Activated CD8-positive, alpha-beta memory T cell treated with anti-CD3 and anti-CD28 coated beads, Interleukin-2, amount 50 U/mL, for 4 hours (primary cell): ENCODE measurements around the gene SNUPN.
"Not testable (repeated sequence)": the region's sequence is repeated elsewhere in the genome, so short reads cannot be mapped to it uniquely, and the experiment has no call there.

Source experiments
- DNase-seq: peaks from one replicate; pipeline ENCODE4 v3.0.0-alpha.2; 2020

The SNUPN gene

GRCh38 chr15:75578173-75578947 is 47.2 kb downstream of the SNUPN start:
- DNase-seq: peak; percentile 28

DNA sequence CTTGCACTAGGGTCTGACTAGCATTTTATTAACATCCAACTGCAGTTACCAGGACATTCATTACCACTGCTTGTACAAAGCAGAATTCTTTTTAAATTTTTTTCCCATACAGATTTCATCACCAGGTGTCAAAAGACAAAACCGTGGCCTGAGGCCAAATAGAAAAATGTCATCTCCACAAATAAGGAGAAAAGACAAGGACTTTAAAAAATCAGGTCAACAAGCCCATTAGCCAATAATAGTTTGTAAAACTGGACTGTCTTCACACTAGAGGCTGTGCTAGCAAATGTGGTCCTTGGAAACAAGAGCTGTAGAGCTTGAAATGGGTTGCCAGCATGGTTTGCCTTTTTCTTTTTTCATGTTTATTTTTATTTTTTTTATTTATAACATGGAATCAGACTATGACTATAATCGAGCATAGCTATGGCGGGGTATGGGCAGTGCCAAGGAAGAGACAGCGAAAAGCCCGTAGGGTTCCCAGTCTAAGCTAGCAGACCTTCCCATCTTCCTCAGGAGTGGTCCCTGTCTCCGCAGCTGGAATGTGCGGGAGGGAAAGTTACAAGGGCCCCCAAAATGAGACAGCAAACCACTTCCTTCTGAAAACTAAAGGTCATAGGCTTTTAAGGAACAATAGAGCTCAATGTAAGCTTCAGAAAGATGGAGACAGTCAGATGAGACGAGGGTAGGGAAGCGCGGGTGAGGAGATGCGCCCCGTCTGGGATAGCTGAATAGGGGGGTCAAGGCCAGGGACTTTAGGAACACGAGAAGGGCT is 47.9 kb downstream of the SNUPN start:
- no peak for DNase-seq

GRCh38 chr15:75573648-75574384 is 51.7 kb downstream of the SNUPN start:
- DNase-seq: no peak

- no peak for DNase-seq
These were observed 55.2 kb downstream of the SNUPN start for GRCh38 chr15:75570126-75570845.

- DNase-seq: no peak
These were observed 60.2 kb downstream of the SNUPN start for GRCh38 chr15:75565062-75565970.

DNA sequence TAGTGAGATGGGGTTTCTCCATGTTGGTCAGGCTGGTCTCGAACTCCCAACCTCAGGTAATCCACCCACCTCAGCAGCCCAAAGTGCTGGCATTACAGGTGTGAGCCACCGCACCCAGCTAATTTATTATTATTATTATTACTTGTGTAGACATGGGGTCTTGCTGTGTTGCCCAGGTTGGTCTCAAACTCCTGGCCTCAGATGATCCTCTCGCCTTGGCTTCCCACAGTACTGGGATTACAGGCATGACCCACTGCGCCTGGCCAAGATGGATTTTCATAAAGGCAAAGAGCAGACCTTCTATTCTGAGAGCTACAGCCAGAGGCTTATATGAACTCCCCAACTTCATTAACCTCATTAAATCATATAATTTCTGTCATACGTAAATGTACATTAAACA is 63.6 kb downstream of the SNUPN start:
- no peak for DNase-seq

DNA sequence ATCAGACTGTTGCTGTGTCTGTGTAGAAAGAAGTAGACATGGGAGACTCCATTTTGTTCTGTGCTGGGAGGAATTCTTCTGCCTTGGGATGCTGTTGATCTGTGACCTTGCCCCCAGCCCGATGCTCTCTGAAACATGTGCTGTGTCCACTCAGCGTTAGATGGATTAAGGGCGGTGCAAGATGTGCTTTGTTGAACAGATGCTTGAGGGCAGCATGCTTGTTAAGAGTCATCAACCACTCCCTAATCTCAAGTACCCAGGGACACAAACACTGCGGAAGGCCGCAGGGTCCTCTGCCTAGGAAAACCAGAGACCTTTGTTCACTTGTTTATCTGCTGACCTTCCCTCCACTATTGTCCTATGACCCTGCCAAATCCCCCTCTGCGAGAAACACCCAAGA is 66.2 kb downstream of the SNUPN start:
- DNase-seq: not testable (repeated sequence)

DNA sequence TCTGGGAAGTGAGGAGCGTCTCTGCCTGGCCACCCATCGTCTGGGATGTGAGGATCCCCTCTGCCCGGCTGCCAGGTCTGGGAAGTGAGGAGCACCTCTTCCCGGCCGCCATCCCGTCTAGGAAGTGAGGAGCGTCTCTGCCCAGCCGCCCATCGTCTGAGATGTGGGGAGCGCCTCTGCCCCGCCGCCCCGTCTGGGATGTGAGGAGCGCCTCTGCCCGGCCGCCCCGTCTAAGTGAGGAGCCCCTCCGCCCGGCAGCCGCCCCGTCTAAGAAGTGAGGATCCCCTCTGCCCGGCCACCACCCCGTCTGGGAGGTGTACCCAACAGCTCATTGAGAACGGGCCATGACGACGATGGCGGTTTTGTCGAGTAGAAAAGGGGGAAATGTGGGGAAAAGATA is 66.6 kb downstream of the SNUPN start:
- not testable (repeated sequence) for DNase-seq

DNA sequence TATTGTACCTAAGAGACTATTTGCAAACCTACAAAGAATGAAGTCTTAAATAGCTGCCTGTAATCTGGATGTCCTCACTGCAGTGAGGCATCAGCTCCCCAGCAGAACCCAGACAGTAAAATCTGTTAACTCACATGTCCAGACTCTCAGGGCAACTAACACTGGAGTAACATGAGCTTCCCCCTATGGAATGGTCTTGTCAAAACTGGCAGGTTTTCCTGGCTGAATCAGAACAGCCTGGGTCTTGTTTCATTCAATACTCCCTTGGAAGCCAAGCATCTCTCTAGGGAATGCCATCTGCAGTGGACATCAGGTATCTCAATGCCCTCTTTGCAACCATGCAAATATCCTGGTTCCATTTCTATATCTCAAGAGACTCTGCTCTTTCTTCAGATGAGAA is 70.8 kb downstream of the SNUPN start:
- no peak for DNase-seq

- no peak for DNase-seq
These were observed 71.9 kb downstream of the SNUPN start for GRCh38 chr15:75553659-75554058.

DNA sequence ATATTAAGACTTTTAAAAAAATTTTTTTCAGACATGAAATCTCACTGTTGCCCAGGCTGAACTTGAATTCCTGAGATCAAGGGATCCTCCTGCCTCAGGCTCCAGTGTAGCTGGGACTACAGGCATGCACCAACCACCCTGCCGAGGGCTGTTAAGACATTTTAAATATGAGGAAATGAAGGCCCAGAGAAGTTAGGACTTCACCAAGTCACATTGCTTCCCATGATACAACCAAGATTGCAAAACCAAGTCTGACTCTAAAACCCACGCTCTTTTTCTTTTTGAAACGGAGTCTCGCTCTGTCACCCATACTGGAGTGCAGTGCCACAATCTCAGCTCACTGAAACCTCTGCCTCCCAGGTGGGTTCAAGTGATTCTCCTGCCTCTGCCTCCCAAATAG is 74.4 kb downstream of the SNUPN start:
- DNase-seq: no peak
